ENCODE measurements around the gene PDXP. TPM values are rescaled to one million over a fixed set of nuclear protein-coding genes. Genes with fewer than 3 reads are reported as not detected.

Gene PDXP
- total RNA-seq, 1 experiment from 2014 or later = 18.4 TPM

DNA sequence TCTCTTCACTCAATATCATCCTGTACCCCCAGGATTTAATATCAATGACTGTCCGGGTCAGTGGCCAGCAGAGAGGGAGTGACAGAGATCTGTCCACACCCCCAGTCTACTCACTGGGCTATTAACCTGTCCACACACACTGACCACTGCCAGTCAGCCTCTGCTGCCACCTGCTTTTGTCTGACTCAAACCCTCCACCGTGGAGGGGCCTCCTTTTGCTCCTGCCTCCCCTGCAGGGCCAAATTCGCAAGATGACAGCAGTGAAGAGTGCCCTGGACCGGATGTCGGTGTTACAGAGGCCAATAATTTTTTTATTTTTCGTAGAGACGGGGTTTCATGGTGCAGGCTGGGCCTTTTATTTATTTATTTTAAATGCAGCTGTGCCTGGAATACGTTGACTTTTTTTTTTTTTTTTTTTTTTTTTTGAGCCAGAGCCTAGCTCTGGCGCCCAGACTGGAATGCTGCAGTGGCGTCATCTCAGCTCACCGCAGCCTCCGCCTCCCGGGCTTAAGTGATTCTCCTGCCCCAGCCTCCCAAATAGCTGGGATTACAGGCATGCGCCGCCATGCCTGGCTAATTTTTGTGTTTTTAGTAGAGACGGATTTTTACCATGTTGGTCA is 5.1 kb downstream of the PDXP start:
- TF ChIP-seq CTCF (IDR thresholded peaks at IDR 0.05; ENCODE audit: unreplicated experiment) = no peak
- peaks cover 31% of the 10 kb centered on the region for H3K4me1 Mint-ChIP-seq (ENCODE audit: low read depth, unreplicated experiment)
- no peaks in the 10 kb centered on the region for H3K9me3 Mint-ChIP-seq (ENCODE audit: low read depth, unreplicated experiment)
- intact Hi-C loops (cut with micrococcal nuclease; ENCODE audit: unreplicated experiment) = no loop called here
- no peaks in the 10 kb centered on the region for H3K27me3 Mint-ChIP-seq (ENCODE audit: unreplicated experiment)
- DNase-seq = no peak
- no peak overlapping the region for H3K4me3 Mint-ChIP-seq (ENCODE audit: low read depth, unreplicated experiment)
- CTCF ChIA-PET = no interaction called here
- H3K36me3 Mint-ChIP-seq (ENCODE audit: insufficient read depth, unreplicated experiment) = peaks cover 37% of the 10 kb centered on the region
- BruUV-seq (replicated peaks) = no TSS peak
- H3K27ac Mint-ChIP-seq (ENCODE audit: unreplicated experiment) = no peak overlapping the region

GRCh38 chr22:37664249-37665101 is 6.0 kb downstream of the PDXP start:
- Mint-ChIP-seq H3K4me1 (ENCODE audit: low read depth, unreplicated experiment) (peaks cover 28% of the 10 kb centered on the region), H3K27ac (ENCODE audit: unreplicated experiment) (no peak overlapping the region), H3K36me3 (ENCODE audit: insufficient read depth, unreplicated experiment) (peaks cover 32% of the 10 kb centered on the region), H3K27me3 (ENCODE audit: unreplicated experiment) (no peaks in the 10 kb centered on the region), H3K4me3 (ENCODE audit: low read depth, unreplicated experiment) (no peak overlapping the region), H3K9me3 (ENCODE audit: low read depth, unreplicated experiment) (no peaks in the 10 kb centered on the region)
- no peak for TF ChIP-seq CTCF (IDR thresholded peaks at IDR 0.05; ENCODE audit: unreplicated experiment)
- CTCF ChIA-PET = no interaction called here
- no TSS peak for BruUV-seq (replicated peaks)
- DNase-seq = no peak
- intact Hi-C loops (cut with micrococcal nuclease; ENCODE audit: unreplicated experiment) = no loop called here

- H3K4me3 Mint-ChIP-seq (ENCODE audit: low read depth, unreplicated experiment) = no peak overlapping the region
- TF ChIP-seq CTCF (IDR thresholded peaks at IDR 0.05; ENCODE audit: unreplicated experiment) = no peak
- BruUV-seq (replicated peaks) = no TSS peak
- peaks cover 18% of the 10 kb centered on the region for H3K4me1 Mint-ChIP-seq (ENCODE audit: low read depth, unreplicated experiment)
- intact Hi-C loops (cut with micrococcal nuclease; ENCODE audit: unreplicated experiment) = no loop called here
- no peak overlapping the region for H3K27ac Mint-ChIP-seq (ENCODE audit: unreplicated experiment)
- H3K36me3 Mint-ChIP-seq (ENCODE audit: insufficient read depth, unreplicated experiment) = peaks cover 27% of the 10 kb centered on the region
- CTCF ChIA-PET = no interaction called here
- no peaks in the 10 kb centered on the region for H3K9me3 Mint-ChIP-seq (ENCODE audit: low read depth, unreplicated experiment)
- DNase-seq = no peak
- no peaks in the 10 kb centered on the region for H3K27me3 Mint-ChIP-seq (ENCODE audit: unreplicated experiment)
These were observed 7.0 kb downstream of the PDXP start for GRCh38 chr22:37665487-37665886.

DNA sequence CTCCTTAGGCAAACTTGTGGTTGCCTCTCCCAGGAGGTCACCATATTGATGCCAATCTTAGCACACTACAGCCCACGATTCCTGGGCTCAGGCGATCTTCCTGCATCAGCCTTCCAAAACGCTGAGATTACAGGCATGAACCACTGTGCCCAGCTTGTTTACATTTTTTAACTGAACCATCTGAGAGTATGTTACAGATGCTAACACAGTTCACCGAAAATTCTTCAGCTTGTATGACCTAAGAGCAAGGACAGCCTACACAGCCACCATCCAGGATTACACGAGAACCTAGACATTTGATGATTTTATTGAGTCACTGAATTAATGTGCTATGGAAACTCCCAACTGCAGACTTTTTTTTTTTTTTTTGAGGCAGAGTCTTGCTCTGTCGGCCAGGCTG is 11.1 kb downstream of the PDXP start:
- CTCF ChIA-PET = no interaction called here
- intact Hi-C loops (cut with micrococcal nuclease; ENCODE audit: unreplicated experiment) = no loop called here

More for the DNA sequence above, 11.1 kb downstream of the PDXP start:
- no peak for DNase-seq
- Mint-ChIP-seq H3K9me3 (ENCODE audit: low read depth, unreplicated experiment) (no peaks in the 10 kb centered on the region), H3K27me3 (ENCODE audit: unreplicated experiment) (no peaks in the 10 kb centered on the region), H3K4me1 (ENCODE audit: low read depth, unreplicated experiment) (no peaks in the 10 kb centered on the region), H3K4me3 (ENCODE audit: low read depth, unreplicated experiment) (no peak overlapping the region), H3K27ac (ENCODE audit: unreplicated experiment) (no peak overlapping the region), H3K36me3 (ENCODE audit: insufficient read depth, unreplicated experiment) (peaks cover 22% of the 10 kb centered on the region)
- TF ChIP-seq CTCF (IDR thresholded peaks at IDR 0.05; ENCODE audit: unreplicated experiment) = no peak
- no TSS peak for BruUV-seq (replicated peaks)

Data from Calu3 (cell line).